ENCODE measurements around the gene DMAC2L. TPM values are rescaled to one million over a fixed set of nuclear protein-coding genes. Genes with fewer than 3 reads are reported as not detected.
"Not testable (repeated sequence)": the region's sequence is repeated elsewhere in the genome, so short reads cannot be mapped to it uniquely, and the experiment has no call there.

Gene DMAC2L
- total RNA-seq, 1 donor from 2014 or later, result 18.6 TPM

DNA sequence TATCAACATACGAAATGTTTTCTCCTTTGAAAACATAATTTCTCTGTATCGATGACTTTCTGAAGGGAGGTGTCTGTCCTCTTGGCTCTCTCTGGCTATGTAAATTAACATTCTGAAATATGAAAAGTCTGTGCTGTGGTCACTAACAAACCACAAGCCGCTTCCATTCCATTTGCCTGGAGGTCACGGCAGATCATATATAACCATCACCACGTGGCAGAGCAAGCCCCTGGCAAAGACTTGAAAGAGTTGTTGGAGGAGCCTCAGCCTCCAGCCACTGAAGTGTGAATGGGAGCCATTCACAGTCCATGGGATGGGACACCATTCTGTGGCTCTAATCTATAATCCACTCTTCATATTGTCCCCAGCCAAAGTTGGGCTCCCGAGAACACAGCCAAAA lies 45.0 kb downstream of the DMAC2L start:
- H3K27ac Mint-ChIP-seq, result no peak overlapping the region
- DNase-seq (ENCODE audit: low spot score in 2 of 2, unreplicated experiment in 2 of 2), result no peak
- H3K4me1 Mint-ChIP-seq, result peaks cover 10% of the 10 kb centered on the region
- no peaks in the 10 kb centered on the region for H3K27me3 Mint-ChIP-seq (ENCODE audit: low read depth)
- no peaks in the 10 kb centered on the region for H3K9me3 Mint-ChIP-seq
- TF ChIP-seq, protein P1, sequence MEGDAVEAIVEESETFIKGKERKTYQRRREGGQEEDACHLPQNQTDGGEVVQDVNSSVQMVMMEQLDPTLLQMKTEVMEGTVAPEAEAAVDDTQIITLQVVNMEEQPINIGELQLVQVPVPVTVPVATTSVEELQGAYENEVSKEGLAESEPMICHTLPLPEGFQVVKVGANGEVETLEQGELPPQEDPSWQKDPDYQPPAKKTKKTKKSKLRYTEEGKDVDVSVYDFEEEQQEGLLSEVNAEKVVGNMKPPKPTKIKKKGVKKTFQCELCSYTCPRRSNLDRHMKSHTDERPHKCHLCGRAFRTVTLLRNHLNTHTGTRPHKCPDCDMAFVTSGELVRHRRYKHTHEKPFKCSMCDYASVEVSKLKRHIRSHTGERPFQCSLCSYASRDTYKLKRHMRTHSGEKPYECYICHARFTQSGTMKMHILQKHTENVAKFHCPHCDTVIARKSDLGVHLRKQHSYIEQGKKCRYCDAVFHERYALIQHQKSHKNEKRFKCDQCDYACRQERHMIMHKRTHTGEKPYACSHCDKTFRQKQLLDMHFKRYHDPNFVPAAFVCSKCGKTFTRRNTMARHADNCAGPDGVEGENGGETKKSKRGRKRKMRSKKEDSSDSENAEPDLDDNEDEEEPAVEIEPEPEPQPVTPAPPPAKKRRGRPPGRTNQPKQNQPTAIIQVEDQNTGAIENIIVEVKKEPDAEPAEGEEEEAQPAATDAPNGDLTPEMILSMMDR (IDR thresholded peaks at IDR 0.05; ENCODE audit: unreplicated experiment), result no peak
- H3K36me3 Mint-ChIP-seq, result no peaks in the 10 kb centered on the region
- H3K4me3 Mint-ChIP-seq, result no peak overlapping the region

DNA sequence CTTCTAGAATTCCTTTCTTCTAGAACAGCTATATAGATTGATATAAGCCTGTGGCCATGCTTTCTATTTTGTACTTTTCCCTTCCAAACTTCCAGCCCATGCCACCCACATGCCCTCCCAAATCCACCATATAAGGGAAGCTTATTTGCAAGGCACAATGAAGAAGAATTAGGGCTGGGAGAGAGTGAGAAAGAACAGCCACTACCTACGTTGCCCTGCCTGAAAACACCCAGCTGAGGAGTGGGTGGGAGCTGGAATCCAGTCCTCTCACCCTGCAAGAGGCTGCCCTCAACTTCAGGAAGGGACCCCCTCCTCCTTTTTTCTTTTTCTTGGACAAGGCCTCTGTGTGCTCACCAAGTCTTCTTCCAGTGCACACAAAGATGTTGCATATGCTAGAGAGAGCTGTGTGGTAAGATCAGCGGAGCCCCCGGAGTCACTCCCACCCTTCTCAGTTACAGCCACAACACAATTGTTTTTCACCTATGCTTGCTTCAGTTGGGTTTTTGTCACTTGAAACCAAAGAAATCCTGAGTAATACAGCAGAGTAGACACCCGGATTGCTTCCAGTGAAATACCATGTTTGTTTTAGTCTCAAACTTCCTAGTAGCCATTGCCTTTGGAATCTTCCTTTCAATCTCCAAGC lies 45.8 kb downstream of the DMAC2L start:
- H3K9me3 Mint-ChIP-seq, result no peaks in the 10 kb centered on the region
- H3K4me3 Mint-ChIP-seq, result no peak overlapping the region
- TF ChIP-seq, protein P1 (IDR thresholded peaks at IDR 0.05; ENCODE audit: unreplicated experiment), result no peak
- no peaks in the 10 kb centered on the region for H3K27me3 Mint-ChIP-seq (ENCODE audit: low read depth)
- H3K27ac Mint-ChIP-seq, result no peak overlapping the region
- no peaks in the 10 kb centered on the region for H3K36me3 Mint-ChIP-seq
- DNase-seq (ENCODE audit: low spot score in 2 of 2, unreplicated experiment in 2 of 2), result no peak
- H3K4me1 Mint-ChIP-seq, result peaks cover 7% of the 10 kb centered on the region

DNA sequence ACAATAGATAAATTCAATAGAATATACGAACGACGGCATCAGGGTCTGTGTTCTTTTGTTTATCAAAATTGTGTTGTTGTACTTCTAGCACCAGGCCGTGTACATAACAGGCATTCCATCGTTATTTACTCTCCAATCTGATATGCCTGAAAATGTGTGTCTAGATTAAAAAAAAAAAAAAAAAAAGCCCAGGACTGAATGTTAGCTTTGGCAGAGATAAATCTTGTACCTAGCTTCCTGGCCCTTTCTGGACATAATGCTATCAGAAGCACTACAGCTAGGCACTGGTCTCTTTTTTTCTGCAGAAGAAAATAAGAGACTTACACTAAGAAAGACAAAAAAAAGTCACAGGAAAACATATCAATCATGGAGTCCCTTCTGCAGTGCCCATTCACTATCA lies 47.5 kb downstream of the DMAC2L start:
- TF ChIP-seq, protein P1 (IDR thresholded peaks at IDR 0.05; ENCODE audit: unreplicated experiment), result no peak
- DNase-seq (ENCODE audit: low spot score in 2 of 2, unreplicated experiment in 2 of 2), result no peak
- Mint-ChIP-seq H3K36me3 (no peaks in the 10 kb centered on the region), H3K4me3 (no peak overlapping the region), H3K4me1 (peaks cover 2% of the 10 kb centered on the region), H3K27me3 (ENCODE audit: low read depth) (no peaks in the 10 kb centered on the region), H3K27ac (no peak overlapping the region), H3K9me3 (no peaks in the 10 kb centered on the region)

DNA sequence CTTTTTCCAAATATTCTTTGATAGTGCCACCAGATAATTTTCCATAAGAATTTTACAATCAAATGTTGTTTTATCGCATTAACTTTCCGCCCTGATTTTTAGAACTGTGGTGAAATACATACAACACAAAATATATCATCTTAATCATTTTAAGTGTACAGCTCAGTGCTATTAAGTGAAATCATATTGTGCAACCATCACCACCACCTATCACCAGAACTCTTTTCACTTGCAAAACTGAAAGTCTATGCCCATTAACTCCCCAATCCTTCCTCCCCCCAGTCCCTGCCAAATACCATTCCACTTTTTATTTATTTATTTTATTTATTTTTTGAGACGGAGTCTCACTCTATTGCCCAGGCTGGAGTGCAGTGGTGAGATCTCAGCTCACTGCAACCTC lies 48.0 kb downstream of the DMAC2L start:
- no peak overlapping the region for H3K4me3 Mint-ChIP-seq
- H3K36me3 Mint-ChIP-seq, result no peaks in the 10 kb centered on the region
- TF ChIP-seq, protein P1 (IDR thresholded peaks at IDR 0.05; ENCODE audit: unreplicated experiment), result no peak
- no peak for DNase-seq (ENCODE audit: low spot score in 2 of 2, unreplicated experiment in 2 of 2)
- peaks cover 2% of the 10 kb centered on the region for H3K4me1 Mint-ChIP-seq
- H3K9me3 Mint-ChIP-seq, result no peaks in the 10 kb centered on the region
- H3K27ac Mint-ChIP-seq, result no peak overlapping the region
- no peaks in the 10 kb centered on the region for H3K27me3 Mint-ChIP-seq (ENCODE audit: low read depth)

DNA sequence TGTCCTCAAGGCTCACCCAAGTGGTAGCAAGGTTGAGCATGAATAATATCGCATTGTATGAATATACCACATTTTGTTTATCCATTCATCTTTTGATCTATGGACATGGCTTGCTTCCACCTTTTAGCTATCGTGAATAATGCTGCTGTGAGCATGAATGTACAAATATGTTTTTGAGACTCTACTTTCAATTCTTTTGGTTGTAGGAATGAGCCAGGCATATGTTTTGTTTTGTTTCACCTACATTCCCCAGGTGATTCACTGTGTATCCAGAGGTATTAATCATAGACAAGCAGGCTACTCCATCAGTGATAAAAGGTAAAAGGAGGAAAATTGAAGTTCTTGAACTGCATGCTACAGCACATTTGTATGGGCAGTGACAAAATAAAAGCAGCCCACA lies 48.7 kb downstream of the DMAC2L start:
- Mint-ChIP-seq H3K36me3 (no peaks in the 10 kb centered on the region), H3K4me1 (peaks cover 2% of the 10 kb centered on the region), H3K9me3 (no peaks in the 10 kb centered on the region), H3K27ac (no peak overlapping the region), H3K27me3 (ENCODE audit: low read depth) (no peaks in the 10 kb centered on the region), H3K4me3 (no peak overlapping the region)
- no peak for DNase-seq (ENCODE audit: low spot score in 2 of 2, unreplicated experiment in 2 of 2)
- TF ChIP-seq, protein P1 (IDR thresholded peaks at IDR 0.05; ENCODE audit: unreplicated experiment), result no peak

DNA sequence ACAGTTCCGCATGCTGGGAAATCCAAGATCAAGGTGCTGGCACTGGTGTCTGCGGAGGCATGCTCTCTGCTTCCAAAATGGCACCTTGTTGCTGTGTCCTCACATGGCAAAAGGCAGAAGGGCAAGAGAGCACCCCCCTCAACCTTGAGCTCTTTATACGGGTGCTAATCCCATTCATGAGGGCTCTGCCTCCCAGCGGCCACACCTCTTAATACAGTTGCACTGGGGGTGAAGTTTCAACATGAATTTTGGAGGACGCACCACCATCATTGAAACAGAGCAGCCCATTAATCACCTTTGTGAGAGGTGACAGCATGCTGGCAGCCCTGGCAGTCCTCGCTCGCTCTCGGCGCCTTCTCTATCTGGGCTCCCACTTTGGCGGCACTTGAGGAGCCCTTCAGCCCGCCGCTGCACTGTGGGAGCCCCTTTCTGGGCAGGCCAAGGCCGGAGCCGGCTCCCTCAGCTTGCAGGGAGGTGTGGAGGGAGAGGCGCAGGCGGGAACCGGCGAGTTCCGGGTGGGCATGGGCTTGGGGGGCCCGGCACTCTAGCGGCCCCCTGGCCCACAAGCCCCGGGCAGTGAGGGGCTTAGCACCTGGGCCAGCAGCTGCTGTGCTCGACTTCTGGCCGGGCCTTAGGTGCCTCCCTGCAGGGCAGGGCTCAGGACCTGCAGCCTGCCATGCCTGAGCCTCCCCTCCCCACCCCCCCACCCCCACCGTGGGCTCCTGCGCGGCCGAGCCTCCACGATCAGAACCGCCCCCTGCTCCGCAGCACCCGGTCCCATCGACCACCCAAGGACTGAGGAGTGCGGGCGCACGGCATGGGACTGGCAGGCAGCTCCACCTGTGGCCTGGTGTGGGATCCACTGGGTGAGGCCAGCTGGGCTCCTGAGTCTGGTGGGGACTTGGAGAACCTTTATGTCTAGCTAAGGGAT lies 49.6 kb downstream of the DMAC2L start:
- not testable (repeated sequence) for H3K27ac Mint-ChIP-seq; H3K4me3 Mint-ChIP-seq; H3K27me3 Mint-ChIP-seq (ENCODE audit: low read depth); H3K4me1 Mint-ChIP-seq; H3K36me3 Mint-ChIP-seq; H3K9me3 Mint-ChIP-seq; DNase-seq (ENCODE audit: low spot score in 2 of 2, unreplicated experiment in 2 of 2)
